GM18502 (cell line): ENCODE data around the gene LIG1.
A peak's percentile ranks its signal among the peaks of the same experiment; 100 is the strongest.

Source experiments
- ATAC-seq: cut with Tn5 transposase; IDR thresholded peaks from one replicate; pipeline ENCODE4 v1.9.1; 2021; ENCODE audit warnings: mild to moderate bottlenecking; ENCODE audit not compliant: unreplicated experiment, poor library complexity

The LIG1 gene

GRCh38 chr19:48183356-48183755 lies 13.2 kb upstream of the LIG1 start:
- ATAC-seq: no peak

DNA sequence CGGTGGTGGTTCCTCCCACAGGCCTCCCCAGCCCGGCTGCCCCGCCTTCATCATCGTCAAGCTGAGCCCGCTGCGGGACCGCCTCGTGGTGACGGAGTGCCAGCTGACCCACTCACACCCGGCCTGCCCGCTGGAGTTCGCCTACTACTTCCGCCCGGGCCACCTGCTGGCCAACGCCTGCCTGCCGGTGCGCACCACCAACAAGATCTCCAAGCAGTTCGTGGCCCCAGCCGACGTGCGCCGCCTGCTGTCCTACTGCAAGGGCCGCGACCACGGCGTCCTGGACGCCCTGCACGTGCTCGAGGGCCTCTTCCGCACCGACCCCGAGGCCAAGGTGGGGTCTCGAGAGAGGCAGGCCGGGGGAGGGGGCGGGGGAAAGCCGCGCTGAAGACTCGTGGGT lies 12.3 kb upstream of the LIG1 start:
- no peak for ATAC-seq

DNA sequence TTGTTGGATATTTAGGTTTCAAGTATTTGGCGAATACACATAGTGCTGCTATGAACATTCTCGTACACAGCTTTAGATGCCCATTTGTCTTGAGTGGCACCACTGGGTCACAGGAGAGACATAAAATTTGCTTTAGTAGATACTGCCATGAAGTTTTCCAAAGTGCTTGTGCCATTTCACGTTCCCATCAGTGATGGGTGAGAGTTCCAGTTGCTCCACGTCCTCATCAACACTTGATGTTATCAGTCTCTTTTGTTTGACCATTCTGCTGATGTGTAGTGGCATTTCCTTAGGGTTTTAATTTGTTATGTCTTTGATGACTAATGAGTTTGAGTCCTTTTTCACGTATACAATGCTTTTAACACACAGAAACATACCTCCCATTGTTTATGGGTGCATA lies 11.4 kb upstream of the LIG1 start:
- ATAC-seq: no peak

DNA sequence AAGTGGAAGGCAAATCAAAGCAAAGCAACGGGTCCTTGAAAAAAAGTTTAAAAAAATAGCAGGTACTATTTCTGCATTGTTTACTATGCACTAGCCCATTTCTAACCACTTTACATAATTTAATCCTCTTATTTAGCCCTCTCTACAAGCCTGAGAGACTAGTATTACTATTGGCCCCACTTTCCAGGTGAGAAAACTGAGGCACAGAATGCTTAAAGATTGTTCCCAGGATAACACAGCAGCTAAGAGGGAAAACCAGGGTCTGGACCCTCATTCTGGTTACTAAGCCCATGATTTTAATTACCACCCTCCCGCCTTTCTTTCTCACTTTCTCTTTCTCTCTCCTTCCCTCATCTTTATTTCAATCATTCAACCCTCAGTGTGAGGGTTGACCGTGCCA lies 6.1 kb upstream of the LIG1 start:
- ATAC-seq: no peak

DNA sequence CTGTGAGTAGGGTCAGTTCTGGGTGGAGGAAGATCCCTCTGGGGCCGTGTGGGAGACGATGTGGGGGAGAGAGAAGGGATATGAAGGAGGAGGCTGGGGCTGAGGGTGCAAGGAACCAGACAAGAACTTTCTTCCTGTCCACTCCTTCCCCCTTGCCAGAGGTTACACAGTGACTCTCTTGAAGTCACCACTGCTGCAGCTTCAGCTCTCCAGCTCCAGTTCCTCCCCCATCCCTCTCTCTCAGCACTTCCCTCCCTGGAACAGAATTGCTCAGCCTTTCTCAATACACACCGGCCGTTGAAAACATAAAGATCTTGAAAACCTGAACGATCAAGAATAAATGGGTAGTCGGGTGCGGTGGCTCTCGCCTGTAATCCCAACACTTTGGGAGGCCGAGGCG lies 5.4 kb upstream of the LIG1 start:
- no peak for ATAC-seq

DNA sequence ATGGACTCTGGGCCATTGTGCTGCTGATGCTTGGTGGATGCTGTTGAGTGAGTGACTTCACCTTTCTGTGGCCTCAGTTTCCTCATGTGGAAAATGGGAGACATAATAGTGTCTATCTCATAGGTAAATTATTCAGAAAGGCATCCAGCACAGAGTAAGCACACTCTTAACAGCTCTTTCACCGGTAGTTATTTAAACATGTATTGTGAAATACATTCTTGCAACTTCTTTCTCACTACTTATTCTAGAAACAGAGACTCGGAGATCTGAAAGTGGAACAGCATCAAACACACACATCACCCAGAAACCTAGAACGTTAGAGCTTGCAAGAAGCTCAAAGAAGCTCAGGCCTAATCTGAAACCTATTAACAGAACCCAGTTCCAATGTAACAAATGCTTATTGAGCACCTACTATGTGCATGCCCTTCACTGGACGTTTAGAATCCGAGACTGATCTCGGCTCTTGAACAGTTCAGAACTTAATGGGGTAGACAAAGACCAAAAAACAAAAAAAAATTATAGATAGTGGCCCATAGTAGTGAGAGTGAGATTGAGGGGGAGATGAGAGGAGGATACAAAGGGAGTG lies 4.4 kb upstream of the LIG1 start:
- ATAC-seq: no peak

DNA sequence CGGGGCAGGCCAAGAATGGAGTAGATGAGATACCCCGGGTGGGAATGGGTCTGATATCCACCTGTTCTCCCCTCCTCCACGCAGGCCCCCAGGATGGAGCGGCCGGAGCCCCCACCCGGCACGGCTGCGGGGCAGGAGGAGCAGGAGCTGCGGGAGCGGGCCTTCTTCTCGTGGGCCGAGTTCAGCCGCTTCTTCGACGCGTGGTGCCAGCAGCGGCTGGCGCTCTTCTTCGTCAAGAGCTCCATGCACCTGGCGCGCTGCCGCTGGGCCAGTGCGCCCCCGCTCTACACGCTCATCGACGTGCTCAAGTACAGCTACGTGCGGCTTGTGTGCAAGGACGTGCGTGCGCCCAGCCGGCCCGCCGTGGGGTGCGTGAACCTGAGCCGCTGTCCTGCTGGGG lies 1.6 kb upstream of the LIG1 start:
- ATAC-seq: no peak

GRCh38 chr19:48170817-48171347 lies 738 bp upstream of the LIG1 start:
- no peak for ATAC-seq

GRCh38 chr19:48169578-48169938 lies 586 bp downstream of the LIG1 start:
- ATAC-seq: peak; percentile 18

DNA sequence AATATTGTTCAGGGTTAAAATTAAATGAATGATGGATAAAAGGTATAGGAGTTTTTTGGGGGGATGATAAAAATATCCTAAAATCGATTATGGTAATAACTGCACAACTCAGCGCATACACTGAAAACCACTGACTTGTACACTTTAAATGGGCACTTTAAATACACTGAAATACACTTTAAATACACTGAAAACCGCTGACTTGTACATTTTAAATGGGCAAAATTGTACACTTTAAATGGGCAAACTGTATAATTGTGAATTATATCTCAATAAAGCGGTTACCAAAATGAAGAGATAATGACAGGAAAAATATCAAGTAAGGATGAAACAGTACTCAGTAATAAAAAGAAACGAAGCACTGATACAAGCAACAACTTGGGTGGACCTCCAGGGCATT lies 1.5 kb downstream of the LIG1 start:
- ATAC-seq: no peak

DNA sequence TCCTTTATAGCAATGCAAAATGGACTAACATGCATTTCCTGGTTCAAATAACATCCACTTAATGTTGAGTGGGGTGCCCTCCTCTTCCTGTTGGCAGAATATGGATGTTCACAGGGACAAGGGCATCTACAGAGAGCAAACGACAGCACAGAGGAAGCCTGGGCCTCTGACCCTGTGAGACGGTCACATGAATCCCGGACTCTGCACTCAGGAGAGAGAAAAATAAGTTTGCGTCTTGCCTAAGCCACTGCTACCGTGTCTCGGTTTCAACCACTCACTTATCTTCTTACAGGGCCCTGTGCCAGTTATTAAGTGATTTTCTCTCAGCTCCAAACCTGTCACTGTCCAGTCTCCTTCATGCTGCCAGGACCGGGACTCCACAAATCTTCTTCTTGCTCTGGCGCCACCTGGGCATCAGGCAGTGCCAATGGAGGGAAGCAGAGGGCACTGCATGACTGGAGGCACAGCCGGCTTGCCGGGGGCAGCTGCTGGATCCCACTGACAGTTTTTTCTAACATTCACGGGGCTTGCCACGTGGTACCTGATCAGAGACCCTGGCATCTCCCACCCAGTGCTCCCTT lies 11.8 kb downstream of the LIG1 start:
- no peak for ATAC-seq

- ATAC-seq: no peak
Observed at GRCh38 chr19:48154003-48154402, 16.1 kb downstream of the LIG1 start.

DNA sequence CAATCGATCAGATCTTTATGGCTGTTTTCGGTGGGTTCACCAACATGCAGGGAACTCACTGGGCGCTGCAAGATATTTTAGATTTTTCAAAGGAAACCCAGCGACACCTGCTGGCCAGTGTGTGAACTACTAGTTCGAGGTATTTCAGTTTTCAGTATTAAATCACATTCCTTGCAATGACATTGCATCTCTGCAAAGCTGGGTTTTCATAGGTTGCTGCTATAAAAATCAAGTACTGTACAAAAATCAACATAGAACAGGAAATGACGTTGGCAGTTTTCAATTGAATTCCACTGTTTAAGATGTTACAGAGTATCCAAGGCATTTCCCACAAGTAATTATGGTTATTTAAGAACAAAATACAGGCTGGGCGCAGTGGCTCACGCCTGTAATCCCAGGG lies 17.6 kb downstream of the LIG1 start:
- no peak for ATAC-seq

- ATAC-seq: no peak
Observed at GRCh38 chr19:48149430-48149829, 20.7 kb downstream of the LIG1 start.

DNA sequence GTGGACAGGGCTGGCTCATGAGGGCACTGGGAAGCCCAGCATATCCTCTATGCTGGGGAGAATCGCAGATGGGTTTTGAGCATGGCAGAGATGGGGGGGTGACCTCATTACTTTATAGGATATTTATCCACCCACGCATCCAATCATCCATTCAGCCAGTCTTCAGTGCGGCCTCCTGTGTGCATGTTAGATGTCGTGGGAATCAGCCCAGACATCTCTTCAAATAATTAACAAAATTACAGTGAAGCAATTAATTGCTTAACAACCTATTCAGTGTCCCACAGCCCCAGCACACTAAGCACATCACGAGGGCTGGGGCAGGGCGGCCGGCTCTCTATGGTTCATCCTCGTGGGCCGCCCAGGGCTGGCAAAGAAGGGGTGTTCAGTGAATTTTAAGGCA lies 21.6 kb downstream of the LIG1 start:
- ATAC-seq: no peak

DNA sequence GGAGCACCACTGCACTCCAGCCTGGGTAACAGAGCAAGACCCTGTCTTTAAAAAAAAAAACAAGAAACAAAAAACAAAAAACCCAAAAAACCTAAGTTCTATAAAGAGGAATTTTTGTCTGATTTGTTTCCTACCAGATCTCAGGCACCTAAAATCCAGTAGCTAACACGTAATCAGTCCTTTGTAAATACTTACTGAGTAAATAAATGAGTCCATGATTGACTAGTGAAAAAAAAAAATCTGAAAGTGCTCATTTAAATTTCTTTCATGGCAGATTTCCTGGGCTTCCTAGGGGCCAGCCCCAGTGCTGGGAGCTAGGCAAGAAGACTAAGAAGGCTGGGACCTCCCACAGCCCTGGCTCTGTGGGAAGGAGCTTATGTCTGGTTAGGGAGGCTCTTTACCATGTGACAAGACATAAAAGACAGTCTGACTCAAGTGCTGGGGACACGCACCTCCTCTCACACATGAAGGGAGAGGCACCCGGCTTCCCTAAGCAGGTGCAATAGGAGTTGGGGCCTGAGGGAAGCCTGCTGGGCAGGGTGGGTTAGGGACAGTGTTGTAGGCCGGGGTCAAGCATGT lies 22.5 kb downstream of the LIG1 start:
- no peak for ATAC-seq

DNA sequence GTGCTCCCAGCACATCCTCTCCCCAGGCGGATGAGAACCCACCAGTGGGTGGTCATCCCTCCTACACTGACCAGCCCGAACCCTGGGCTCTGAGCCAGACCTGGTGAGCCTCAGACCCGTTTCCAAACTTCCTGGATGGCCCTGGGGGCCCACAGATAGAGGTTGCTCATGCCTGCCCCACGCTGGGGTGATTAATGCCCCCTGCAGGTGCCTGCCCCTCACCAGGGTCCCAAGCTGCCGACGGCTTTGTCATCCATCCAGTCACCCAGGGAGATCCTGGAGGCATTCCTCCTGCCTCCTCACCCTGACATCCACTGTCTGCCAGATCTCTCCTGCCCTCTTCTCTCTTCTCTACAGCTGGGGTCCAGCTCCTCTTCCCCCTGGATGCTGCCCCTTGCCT lies 31.1 kb downstream of the LIG1 start:
- no peak for ATAC-seq

DNA sequence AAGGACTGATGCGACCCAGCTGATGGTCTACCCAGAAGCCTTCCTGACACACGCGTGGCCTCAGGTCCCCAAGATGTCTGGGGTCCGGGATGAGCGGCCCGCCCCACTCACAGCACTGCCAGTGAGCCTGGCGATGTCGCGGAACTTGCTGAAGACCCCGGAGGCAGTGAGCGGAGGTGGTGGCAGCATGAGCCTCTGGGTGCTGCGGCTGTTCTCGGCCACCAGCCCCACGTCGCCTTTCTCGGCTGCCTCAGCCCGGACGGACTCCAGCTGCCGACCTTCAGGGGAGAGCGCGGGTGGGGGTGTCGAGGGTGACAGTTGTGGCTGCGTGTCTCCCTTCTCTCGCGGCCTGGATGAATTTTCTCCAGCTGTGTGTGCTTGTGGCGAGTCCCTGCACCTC lies 32.7 kb downstream of the LIG1 start:
- ATAC-seq: no peak

GRCh38 chr19:48136547-48136946 lies 33.6 kb downstream of the LIG1 start:
- no peak for ATAC-seq

GRCh38 chr19:48135411-48135810 lies 34.7 kb downstream of the LIG1 start:
- ATAC-seq: no peak

- ATAC-seq: no peak
Observed at GRCh38 chr19:48133094-48133493, 37.0 kb downstream of the LIG1 start.

DNA sequence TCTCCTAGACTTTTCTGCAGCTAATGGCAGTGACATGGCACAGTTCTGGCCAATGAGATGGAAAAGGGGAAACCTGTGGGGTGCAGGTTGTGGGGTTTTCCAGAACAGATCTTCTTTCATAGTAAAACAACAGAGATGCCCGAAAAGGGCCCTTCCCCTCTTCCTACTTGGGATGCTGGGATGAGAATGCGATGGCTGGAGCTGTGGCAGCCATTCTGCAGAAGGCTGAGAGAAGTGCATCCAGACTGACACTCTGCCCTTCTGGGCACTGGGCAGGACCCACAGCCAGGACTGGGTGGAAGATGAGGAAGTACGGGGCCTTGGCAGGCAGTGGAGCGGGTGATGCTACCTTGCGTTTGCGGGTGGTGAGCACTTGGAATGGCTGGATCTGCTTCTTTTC lies 42.6 kb downstream of the LIG1 start:
- no peak for ATAC-seq
